Activated CD4-positive, alpha-beta T cell treated with anti-CD3 and anti-CD28 coated beads, Interleukin-2, amount 50 U/mL, for 16 hours (primary cell): ENCODE measurements around the gene KLRD1.
"Not testable (repeated sequence)": the region's sequence is repeated elsewhere in the genome, so short reads cannot be mapped to it uniquely, and the experiment has no call there.

Experiments used
- DNase-seq: peaks from one replicate; pipeline ENCODE4 v3.0.0-alpha.2; 2020

Gene KLRD1

DNA sequence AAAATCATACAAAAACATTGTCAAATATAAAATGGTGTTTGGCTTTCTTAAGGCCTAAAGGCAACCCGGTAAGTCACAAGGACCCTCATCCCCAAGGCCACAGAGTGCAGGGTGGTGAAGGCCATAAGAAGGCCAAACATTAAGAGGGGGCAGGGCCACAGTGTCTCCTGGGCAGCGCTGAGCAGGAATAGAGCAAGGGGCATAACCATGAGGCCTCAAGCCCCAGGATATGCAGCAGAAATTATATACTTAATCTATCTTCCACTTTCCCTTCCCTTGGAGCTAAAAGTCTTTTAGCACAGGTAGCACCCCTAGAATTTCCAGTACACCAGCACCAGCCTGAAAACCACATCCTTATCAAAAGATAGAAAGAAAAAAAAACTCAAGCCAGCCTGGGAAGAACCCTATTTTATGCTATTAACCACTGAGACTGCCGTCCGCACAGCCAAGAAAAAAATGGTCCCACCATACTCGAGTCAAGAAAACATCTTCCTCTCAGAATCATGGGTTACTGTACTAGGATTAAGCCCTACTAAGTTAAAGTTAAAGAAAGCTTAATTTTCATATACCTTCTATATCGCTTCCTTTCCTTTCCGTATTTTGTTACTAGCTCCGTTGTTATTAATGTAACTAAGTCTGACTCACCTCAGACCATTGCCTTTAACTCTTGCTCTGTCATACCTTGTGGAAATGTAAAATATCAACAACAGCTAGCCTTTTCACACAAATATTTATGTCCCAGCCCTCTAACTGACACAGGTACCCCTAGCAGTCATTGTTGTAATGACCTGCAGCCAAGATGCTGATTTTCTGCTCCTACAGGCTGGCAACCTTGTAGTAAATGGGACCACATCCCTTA lies 62.1 kb downstream of the KLRD1 start:
- DNase-seq: no peak

DNA sequence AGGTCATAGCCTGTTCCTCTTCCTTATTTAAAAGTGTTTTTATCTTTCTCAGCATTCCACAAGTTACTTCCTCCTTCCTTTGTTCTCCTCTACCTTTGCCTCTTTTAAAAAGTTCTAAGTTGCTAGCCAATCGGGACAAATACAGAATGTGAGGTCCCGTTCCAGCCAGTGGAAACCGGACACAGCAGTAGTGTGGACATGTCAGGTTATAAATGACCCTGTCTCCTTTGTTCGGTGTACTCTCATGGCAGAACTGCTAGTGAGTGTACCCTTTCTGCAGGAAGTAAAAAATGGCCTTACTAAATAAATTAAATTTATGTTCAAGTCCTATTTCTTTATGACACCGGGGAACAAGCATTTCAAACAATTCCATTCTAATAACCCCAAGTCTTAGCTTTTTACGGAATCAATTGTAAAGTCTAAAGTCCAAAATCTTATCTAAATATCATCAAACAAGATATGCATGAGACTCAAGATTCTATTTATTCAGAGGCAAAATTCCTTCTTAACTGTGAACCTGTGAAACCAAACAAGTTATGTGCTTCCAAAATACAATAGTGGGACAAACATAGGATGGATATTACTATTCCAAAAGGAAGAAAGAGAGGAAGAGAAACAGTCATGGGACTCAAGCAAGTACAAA lies 64.3 kb downstream of the KLRD1 start:
- DNase-seq: not testable (repeated sequence)

GRCh38 chr12:10372559-10372958 lies 64.9 kb downstream of the KLRD1 start:
- no peak for DNase-seq

DNA sequence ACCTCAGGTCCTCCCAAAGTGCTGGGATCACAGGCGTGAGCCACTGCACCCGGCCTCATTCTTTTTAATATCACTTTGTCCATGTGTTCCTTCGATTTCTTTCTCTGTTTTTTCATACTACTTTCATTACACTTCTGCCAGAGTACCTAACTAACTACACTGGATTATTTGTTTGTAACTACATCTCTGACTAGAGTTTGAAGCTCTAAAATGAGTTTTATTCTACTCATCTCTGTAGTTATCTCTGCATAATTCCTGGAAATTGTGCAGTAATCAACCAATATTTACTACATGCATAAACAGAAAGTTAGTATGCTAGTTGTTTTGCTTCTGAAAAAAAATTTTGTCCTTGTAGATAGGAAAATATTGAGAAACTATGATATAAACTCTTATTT lies 67.0 kb downstream of the KLRD1 start:
- DNase-seq: no peak

GRCh38 chr12:10378737-10379136 lies 71.1 kb downstream of the KLRD1 start:
- DNase-seq: not testable (repeated sequence)
